Trophoblast cell (in vitro differentiated cells and primary cell): Measurements from ENCODE around the gene OR56A3.

ENCODE experiments used
- DNase-seq, 2 donors: peaks; one replicate each; pipeline ENCODE4 v3.0.0-alpha.2; 2016
- H2AFZ ChIP-seq: 2 replicates; pipeline ENCODE4 v1.6.1; 2013; ENCODE audit warnings: low read length, moderate library complexity, mild to moderate bottlenecking; ENCODE audit not compliant: insufficient read depth, poor library complexity
- H2AK5ac ChIP-seq: 2 replicates; pipeline ENCODE4 v1.6.1; 2013; ENCODE audit warnings: mild to moderate bottlenecking, low read length
- H2BK120ac ChIP-seq: 2 replicates; pipeline ENCODE4 v1.6.1; 2013; ENCODE audit warnings: low read length, mild to moderate bottlenecking, moderate library complexity; ENCODE audit not compliant: insufficient read depth, poor library complexity
- H2BK12ac ChIP-seq: 2 replicates; pipeline ENCODE4 v1.6.1; 2013; ENCODE audit warnings: mild to moderate bottlenecking, low read length, moderate library complexity
- H2BK5ac ChIP-seq: 2 replicates; pipeline ENCODE4 v1.6.1; 2013; ENCODE audit warnings: low read length, low read depth, moderate library complexity, mild to moderate bottlenecking; ENCODE audit not compliant: poor library complexity
- H3K14ac ChIP-seq: 2 replicates; pipeline ENCODE4 v1.6.1; 2013; ENCODE audit warnings: mild to moderate bottlenecking, low read length
- H3K18ac ChIP-seq: 2 replicates; pipeline ENCODE4 v1.6.1; 2013; ENCODE audit warnings: mild to moderate bottlenecking, low read length
- H3K23ac ChIP-seq: 2 replicates; pipeline ENCODE4 v1.6.1; 2013; ENCODE audit warnings: low read length
- H3K27ac ChIP-seq: 2 replicates; pipeline ENCODE4 v1.5.1; 2013; ENCODE audit warnings: low read depth, mild to moderate bottlenecking, inconsistent platforms, low read length, moderate library complexity
- H3K27me3 ChIP-seq: 2 replicates; pipeline ENCODE4 v1.6.1; 2013; ENCODE audit warnings: inconsistent platforms, mild to moderate bottlenecking, low read length, moderate library complexity; ENCODE audit not compliant: insufficient read depth
- H3K36me3 ChIP-seq, 2 experiments: 1 replicate in 1 of 2; 2 replicates in 1 of 2; pipeline ENCODE4 v1.6.1; 2013; ENCODE audit warnings: low read length in 2 of 2, mild to moderate bottlenecking in 2 of 2, moderate library complexity in 1 of 2; ENCODE audit not compliant: insufficient read depth in 2 of 2, control insufficient read depth in 1 of 2
- H3K4ac ChIP-seq: 2 replicates; pipeline ENCODE4 v1.6.1; 2013; ENCODE audit warnings: low read depth, mild to moderate bottlenecking, low read length, moderate library complexity
- H3K4me1 ChIP-seq, 2 experiments: 1 replicate in 1 of 2; 2 replicates in 1 of 2; pipeline ENCODE4 v1.6.1; 2013; ENCODE audit warnings: low read length in 2 of 2, mild to moderate bottlenecking in 2 of 2, moderate library complexity in 1 of 2; ENCODE audit not compliant: insufficient read depth in 2 of 2, control insufficient read depth in 1 of 2
- H3K4me2 ChIP-seq: 2 replicates; pipeline ENCODE4 v1.6.1; 2013; ENCODE audit warnings: inconsistent platforms, mild to moderate bottlenecking, low read length, moderate library complexity
- H3K4me3 ChIP-seq: 2 replicates; pipeline ENCODE4 v1.5.1; 2013; ENCODE audit warnings: mild to moderate bottlenecking, low read depth, low read length, inconsistent platforms
- H3K79me1 ChIP-seq: one replicate; pipeline ENCODE4 v1.6.1; 2013; ENCODE audit warnings: low read length
- H3K79me2 ChIP-seq: 2 replicates; pipeline ENCODE4 v1.6.1; 2013; ENCODE audit warnings: low read length, mild to moderate bottlenecking; ENCODE audit not compliant: control insufficient read depth, insufficient read depth, poor library complexity
- H3K9ac ChIP-seq: 2 replicates; pipeline ENCODE4 v1.6.1; 2013; ENCODE audit warnings: mild to moderate bottlenecking, low read length
- H3K9me3 ChIP-seq: 2 replicates; pipeline ENCODE4 v1.6.1; 2013; ENCODE audit warnings: low read depth, mild to moderate bottlenecking, control low read depth, inconsistent platforms, low read length; ENCODE audit not compliant: insufficient read depth
- H4K12ac ChIP-seq: 2 replicates; pipeline ENCODE4 v1.6.1; 2013; ENCODE audit warnings: low read depth, mild to moderate bottlenecking, low read length, moderate library complexity
- H4K8ac ChIP-seq: 2 replicates; pipeline ENCODE4 v1.6.1; 2013; ENCODE audit warnings: low read depth, mild to moderate bottlenecking, low read length, moderate library complexity
- H4K91ac ChIP-seq: one replicate; pipeline ENCODE4 v1.6.1; 2013; ENCODE audit warnings: low read depth, mild to moderate bottlenecking, low read length, moderate library complexity
- WGBS: extraction: QIAGEN DNeasy Blood & Tissue Kit; methylation state at CpG from one replicate; pipeline ENCODE4 v1.1.7; 2013; ENCODE audit warnings: missing lambda C conversion rate; ENCODE audit not compliant: insufficient read length, insufficient coverage; ENCODE audit errors: extremely low coverage; 5-methylcytosine and 5-hydroxymethylcytosine counted together

The OR56A3 gene

GRCh38 chr11:5932671-5933070 lies 9.4 kb upstream of the OR56A3 start:
- no peak overlapping the region for H3K4ac ChIP-seq
- H3K14ac ChIP-seq, result no peak overlapping the region
- no peak overlapping the region for H2BK12ac ChIP-seq
- H3K4me2 ChIP-seq, result no peak overlapping the region
- no peak for DNase-seq
- no peak overlapping the region for H3K27ac ChIP-seq
- H2AK5ac ChIP-seq, result no peak overlapping the region
- no peak overlapping the region for H2AFZ ChIP-seq
- no peak overlapping the region for H2BK5ac ChIP-seq
- no peak overlapping the region for H3K9ac ChIP-seq
- no peak overlapping the region for H3K18ac ChIP-seq
- no peak overlapping the region for H3K23ac ChIP-seq
- H3K79me1 ChIP-seq, result no peaks in the 10 kb centered on the region
- H4K12ac ChIP-seq, result no peak overlapping the region
- H3K79me2 ChIP-seq, result no peaks in the 10 kb centered on the region
- no peak overlapping the region for H3K4me3 ChIP-seq
- no peaks in the 10 kb centered on the region for H3K4me1 ChIP-seq
- no peak overlapping the region for H4K8ac ChIP-seq
- H3K36me3 ChIP-seq, result no peaks in the 10 kb centered on the region
- no peaks in the 10 kb centered on the region for H3K27me3 ChIP-seq
- WGBS, result no CpG with 5 or more reads among the region's 11 CpGs
- no peak overlapping the region for H2BK120ac ChIP-seq
- no peak overlapping the region for H4K91ac ChIP-seq
- peaks cover 17% of the 10 kb centered on the region for H3K9me3 ChIP-seq

DNA sequence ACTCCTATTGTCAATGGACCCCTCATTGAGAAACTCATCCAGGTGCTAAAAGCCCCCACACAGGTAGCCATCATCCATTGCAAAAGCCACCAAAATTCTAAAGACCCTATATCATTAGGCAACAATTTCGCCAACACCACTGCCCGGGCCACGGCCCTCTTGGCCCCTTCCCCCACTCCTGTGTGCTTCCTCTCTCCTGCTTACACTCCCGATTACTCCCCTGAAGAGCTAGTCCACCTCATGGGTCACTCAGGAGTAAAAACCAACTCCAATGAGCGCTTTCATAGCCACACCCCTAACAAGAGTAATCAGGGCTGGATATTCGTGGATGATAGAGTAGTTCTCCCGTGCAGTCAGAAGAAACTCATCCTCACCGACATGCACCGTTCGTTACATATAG lies 8.9 kb upstream of the OR56A3 start:
- no peaks in the 10 kb centered on the region for H3K4me1 ChIP-seq
- H2AK5ac ChIP-seq, result no peak overlapping the region
- H3K79me2 ChIP-seq, result no peaks in the 10 kb centered on the region
- no peak overlapping the region for H3K14ac ChIP-seq
- H3K4me2 ChIP-seq, result no peak overlapping the region
- no peak overlapping the region for H2BK120ac ChIP-seq
- no CpG with 5 or more reads among the region's 10 CpGs for WGBS
- H2BK5ac ChIP-seq, result no peak overlapping the region
- no peak overlapping the region for H3K27ac ChIP-seq
- no peak overlapping the region for H3K4me3 ChIP-seq
- H3K9ac ChIP-seq, result no peak overlapping the region
- H4K91ac ChIP-seq, result no peak overlapping the region
- H3K23ac ChIP-seq, result no peak overlapping the region
- H3K4ac ChIP-seq, result no peak overlapping the region
- H4K8ac ChIP-seq, result no peak overlapping the region
- DNase-seq, result no peak
- H3K18ac ChIP-seq, result no peak overlapping the region
- no peaks in the 10 kb centered on the region for H3K36me3 ChIP-seq
- H3K79me1 ChIP-seq, result no peaks in the 10 kb centered on the region
- H2AFZ ChIP-seq, result no peak overlapping the region
- peaks cover 20% of the 10 kb centered on the region for H3K9me3 ChIP-seq
- no peaks in the 10 kb centered on the region for H3K27me3 ChIP-seq
- H4K12ac ChIP-seq, result no peak overlapping the region
- no peak overlapping the region for H2BK12ac ChIP-seq

DNA sequence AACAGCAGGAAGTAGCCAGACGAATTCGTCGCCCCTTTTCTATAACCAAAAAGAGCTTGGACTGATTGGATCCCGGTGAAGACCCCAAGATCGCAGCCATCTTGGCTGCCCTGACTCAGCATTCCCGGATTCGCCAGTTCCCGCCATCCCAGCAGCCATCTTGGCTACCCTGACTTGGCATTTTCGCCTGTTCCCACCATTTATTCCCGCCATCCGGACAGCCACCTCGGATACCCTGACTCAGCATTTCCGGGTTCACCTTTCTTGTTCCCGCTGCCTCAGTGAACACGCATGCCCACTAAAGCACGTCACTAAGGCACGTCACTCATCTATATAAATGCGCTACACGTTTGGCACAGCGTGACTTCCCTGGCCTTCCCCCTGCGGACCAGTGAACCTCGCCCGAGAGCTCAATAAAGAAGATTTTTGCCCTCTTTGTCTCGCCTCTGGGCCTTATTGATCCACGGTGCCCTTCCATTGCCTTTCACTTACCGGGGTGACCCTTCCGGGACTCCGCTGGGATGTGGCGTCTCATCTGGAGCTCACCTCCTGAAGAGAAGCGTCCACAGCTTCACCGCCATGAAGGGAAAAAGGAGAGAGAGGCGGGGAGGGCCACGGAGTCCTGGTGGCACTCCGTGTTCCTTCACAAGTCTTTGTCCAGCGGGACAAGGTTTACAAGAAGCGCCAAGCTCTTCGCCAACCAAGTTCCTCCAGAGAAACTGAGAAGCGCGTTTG lies 4.0 kb upstream of the OR56A3 start:
- Histone ChIP-seq H3K4me3 (no peak overlapping the region), H3K36me3 (no peaks in the 10 kb centered on the region), H2BK5ac (no peak overlapping the region), H3K4me2 (no peak overlapping the region), H3K79me1 (no peaks in the 10 kb centered on the region), H4K91ac (no peak overlapping the region), H3K9ac (no peak overlapping the region), H3K27me3 (no peaks in the 10 kb centered on the region), H2AK5ac (no peak overlapping the region), H2AFZ (no peak overlapping the region), H3K4ac (no peak overlapping the region), H3K18ac (no peak overlapping the region), H4K8ac (no peak overlapping the region), H3K4me1 (no peaks in the 10 kb centered on the region), H2BK12ac (no peak overlapping the region), H2BK120ac (no peak overlapping the region), H4K12ac (no peak overlapping the region), H3K23ac (no peak overlapping the region), H3K14ac (no peak overlapping the region), H3K27ac (no peak overlapping the region), H3K79me2 (no peaks in the 10 kb centered on the region), H3K9me3 (peaks cover 15% of the 10 kb centered on the region)
- no CpG with 5 or more reads among the region's 39 CpGs for WGBS
- DNase-seq, result peak; percentile 49 to 71

- peak; percentile 90 to 93 for DNase-seq
- no peak overlapping the region for H3K4ac ChIP-seq
- no peak overlapping the region for H3K27ac ChIP-seq
- peaks cover 15% of the 10 kb centered on the region for H3K9me3 ChIP-seq
- H3K23ac ChIP-seq, result no peak overlapping the region
- WGBS, result no CpG with 5 or more reads among the region's 21 CpGs
- no peak overlapping the region for H2BK120ac ChIP-seq
- H3K4me1 ChIP-seq, result no peaks in the 10 kb centered on the region
- H4K91ac ChIP-seq, result no peak overlapping the region
- H2BK12ac ChIP-seq, result no peak overlapping the region
- H3K79me2 ChIP-seq, result no peaks in the 10 kb centered on the region
- no peak overlapping the region for H3K18ac ChIP-seq
- no peaks in the 10 kb centered on the region for H3K27me3 ChIP-seq
- H3K4me3 ChIP-seq, result no peak overlapping the region
- no peak overlapping the region for H4K12ac ChIP-seq
- no peaks in the 10 kb centered on the region for H3K79me1 ChIP-seq
- H2AFZ ChIP-seq, result no peak overlapping the region
- H3K36me3 ChIP-seq, result no peaks in the 10 kb centered on the region
- H3K14ac ChIP-seq, result no peak overlapping the region
- no peak overlapping the region for H2AK5ac ChIP-seq
- no peak overlapping the region for H3K9ac ChIP-seq
- no peak overlapping the region for H2BK5ac ChIP-seq
- H4K8ac ChIP-seq, result no peak overlapping the region
- no peak overlapping the region for H3K4me2 ChIP-seq
These were observed 3.5 kb upstream of the OR56A3 start for GRCh38 chr11:5938603-5938965.
